Stimulated activated CD4-positive, alpha-beta T cell treated with anti-CD3 and anti-CD28 coated beads, Interleukin-2, amount 100 ng/mL, for 4 hours (primary cell): ENCODE results near the gene SEC61A2.
"Not testable (repeated sequence)": the region's sequence is repeated elsewhere in the genome, so short reads cannot be mapped to it uniquely, and the experiment has no call there.

Experiments used
- DNase-seq: peaks from one replicate; pipeline ENCODE4 v3.0.0-alpha.2; 2020; ENCODE audit warnings: low read depth

SEC61A2 gene

DNA sequence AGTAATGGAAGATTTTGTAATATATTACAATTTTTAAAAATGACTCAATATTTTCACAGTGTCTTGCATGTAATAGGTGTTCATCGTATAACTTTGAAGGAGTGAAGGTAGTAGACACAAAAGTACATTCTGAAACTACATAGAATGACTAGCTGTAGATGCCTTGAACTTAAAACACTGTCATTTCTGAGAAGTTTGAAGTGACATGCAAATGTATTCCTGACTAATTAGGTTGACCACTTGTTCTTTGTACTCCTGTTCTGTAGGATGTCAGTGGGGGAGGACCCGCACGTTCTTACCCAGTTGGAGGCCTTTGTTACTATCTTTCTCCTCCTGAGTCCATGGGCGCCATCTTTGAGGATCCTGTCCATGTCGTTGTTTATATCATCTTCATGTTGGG lies 31.2 kb downstream of the SEC61A2 start:
- no peak for DNase-seq

DNA sequence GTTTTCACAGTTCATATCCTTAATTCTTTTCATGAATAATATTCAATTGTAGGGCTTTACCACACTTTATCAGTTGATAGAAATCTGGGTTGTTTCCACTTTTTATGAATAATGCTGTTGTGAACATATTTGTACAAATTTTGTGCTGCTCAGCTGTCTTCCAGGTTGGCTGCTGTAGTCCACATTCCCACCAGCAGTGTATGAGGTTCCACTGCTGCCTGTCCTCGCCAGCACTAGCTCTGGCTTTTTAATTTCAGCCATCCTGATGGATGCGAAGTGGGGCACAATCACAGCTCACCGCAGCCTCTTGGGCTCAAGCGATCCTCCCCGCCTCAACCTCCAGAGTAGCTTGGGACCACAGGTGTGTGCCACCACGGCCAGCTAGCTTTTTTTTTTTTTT lies 33.5 kb downstream of the SEC61A2 start:
- DNase-seq, result no peak

DNA sequence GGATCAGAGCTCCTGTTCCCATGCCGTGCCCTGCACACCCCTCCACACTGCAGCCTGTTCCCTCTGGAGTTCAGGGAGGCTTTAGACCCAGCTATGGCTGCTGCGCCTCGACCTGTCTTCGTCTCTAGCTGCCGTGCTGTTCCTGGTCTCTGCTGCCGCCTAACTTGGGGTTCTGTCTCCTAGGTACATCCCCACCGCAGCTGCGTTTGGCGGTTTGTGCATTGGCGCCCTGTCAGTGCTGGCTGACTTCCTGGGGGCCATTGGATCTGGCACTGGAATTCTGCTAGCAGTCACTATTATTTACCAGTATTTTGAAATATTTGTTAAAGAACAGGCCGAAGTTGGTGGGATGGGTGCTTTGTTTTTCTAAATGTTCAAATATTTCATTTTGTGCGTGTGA lies 34.6 kb downstream of the SEC61A2 start:
- DNase-seq, result no peak

DNA sequence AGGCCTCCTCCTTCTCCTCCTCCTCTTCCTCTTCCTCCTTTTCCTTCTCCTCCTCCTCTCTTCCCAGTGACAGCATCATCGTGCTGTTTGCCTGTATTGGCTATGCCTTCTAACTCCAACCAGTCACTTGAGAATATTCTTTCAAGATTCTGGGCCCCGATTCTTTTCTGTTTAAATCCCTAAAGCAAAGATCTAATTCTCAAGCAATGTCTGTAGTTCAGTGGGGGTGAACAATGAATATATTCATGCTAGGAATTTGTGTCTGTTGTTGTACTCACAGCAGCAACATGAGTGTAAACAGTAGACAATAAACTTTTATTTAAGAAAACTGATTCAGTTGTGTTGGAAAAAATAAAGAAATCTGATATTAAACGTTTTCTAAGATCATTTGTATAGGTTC lies 35.6 kb downstream of the SEC61A2 start:
- no peak for DNase-seq

DNA sequence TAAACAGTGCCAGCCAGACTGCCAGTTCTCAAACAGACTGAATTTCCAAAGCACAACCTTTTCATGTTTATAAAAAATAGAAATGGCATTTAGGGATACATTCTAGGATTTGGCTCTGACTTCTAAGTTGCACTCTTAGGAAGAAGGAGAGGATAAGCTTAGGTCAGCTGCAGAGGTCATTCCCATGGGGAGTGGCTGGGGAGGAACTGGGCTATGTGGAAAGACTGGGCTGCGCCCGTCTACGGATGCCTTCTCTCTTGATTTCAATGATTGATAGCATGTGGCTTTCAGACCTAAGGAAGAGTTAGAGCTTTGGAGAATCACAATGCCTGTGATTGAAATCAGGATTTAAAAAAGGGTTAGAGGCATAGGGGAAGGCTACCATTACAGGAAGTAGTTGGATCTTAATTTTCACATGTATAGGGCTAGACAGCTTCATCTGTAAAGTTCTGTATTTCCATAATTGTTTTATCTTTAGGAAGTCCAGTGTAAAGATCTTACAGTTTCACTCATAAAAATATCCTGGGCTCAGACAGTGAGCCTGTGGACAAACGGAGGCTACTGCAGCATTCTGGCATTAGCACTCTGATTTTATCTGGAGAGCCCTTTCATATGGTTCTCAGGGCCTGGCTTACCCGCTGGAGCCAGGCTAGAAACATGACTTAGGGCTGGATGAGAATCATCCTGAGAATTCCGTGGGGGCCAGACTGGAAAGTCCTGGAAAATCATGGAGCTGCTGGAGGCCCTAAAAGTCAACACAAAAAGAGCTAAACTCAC lies 36.7 kb downstream of the SEC61A2 start:
- DNase-seq, result no peak

DNA sequence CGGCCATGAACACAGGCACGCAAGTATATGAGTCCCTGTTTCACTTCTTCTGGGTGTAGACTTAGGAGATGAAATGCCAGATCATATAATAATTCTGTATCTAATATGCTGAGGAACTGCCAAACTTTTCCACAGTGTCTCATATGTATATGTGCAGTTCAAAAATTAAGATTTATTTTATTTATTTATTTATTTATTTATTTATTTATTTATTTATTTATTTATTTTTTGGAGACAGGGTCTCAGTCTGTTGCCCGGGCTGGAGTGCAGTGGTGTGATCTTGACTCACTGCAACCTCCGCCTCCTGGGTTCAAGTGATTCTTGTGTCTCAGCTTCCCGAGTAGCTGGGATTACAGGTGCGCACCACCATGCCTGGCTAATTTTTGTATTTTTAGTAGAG lies 42.0 kb downstream of the SEC61A2 start:
- not testable (repeated sequence) for DNase-seq

DNA sequence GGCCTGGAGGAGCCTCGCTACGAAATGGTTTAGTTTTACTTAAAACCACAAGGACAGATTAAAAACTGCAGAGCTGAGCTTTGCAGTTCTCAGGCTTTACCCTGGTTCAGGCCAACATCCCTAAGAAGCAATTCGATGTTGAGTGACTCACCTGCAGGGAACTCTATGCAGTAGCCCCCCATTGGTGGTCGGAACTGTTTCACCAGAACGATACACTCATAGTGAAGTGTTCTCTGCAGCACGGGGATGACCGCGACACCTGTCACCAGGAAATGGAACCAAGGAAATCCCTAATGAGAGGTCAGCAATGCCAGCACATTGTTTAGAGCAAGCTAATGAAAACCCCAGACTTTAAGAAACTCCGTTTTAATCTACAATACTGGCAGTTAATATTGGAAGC lies 48.2 kb downstream of the SEC61A2 start:
- DNase-seq, result no peak

DNA sequence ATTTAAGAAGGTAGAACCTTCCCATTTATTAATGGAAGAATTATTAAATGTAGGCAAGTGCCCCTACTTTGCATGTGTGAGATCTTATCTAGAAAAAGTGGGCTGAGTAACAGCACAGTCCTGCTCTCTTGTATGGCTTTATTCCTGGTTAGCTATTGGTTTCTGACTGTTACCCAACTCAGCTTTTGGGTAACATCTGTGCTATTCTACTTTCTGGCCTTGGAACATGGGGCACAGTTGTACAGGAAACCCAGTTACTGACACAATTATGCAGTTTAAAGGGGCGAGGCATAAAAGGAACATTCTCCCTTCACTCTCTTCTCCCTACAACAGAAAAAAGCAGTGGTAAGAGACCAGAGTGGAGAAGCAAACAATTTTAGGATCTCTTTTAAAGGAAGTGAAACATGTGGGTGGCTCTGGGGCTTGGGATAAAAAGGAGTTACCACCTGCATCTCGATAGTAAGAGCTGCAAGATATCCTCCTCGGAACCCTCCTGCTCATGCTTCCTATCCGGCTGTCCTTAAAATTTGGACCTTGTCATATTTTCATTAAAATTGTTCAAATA lies 50.2 kb downstream of the SEC61A2 start:
- DNase-seq, result no peak

DNA sequence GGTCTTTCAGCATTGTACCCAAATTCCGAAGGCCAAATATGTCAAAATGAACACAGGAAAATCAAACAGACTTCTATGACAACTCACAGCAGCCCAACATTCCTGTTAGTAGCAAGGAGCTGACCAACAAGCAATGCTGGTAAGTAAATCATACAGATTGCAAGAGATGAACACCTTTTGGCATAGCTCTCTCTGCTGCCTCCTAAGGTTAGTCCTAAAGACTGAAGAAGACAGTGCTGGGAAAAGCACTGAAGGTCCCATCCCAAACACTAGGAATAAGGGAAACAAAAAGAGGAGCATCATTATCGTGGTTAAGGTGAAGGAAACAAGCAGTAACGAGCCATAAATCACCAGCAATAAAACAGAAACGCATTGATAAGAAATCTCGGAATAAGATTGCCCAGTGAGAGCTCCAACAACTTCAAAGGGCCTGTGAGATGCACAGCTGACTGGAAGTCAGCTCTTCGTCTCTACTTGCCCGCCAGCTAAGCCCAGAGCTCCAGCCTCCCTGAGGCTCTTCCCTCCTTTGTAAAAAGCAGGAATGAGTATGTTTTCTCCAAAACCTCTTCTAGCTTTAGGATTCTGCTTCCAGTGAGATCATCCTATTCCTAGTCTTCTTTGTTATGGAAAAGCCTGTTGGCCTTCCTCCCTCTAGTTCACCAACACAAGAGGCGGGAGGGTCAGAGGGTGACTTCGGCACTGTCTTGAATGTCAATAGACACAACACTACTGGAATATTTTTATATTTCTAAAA lies 50.9 kb downstream of the SEC61A2 start:
- no peak for DNase-seq

DNA sequence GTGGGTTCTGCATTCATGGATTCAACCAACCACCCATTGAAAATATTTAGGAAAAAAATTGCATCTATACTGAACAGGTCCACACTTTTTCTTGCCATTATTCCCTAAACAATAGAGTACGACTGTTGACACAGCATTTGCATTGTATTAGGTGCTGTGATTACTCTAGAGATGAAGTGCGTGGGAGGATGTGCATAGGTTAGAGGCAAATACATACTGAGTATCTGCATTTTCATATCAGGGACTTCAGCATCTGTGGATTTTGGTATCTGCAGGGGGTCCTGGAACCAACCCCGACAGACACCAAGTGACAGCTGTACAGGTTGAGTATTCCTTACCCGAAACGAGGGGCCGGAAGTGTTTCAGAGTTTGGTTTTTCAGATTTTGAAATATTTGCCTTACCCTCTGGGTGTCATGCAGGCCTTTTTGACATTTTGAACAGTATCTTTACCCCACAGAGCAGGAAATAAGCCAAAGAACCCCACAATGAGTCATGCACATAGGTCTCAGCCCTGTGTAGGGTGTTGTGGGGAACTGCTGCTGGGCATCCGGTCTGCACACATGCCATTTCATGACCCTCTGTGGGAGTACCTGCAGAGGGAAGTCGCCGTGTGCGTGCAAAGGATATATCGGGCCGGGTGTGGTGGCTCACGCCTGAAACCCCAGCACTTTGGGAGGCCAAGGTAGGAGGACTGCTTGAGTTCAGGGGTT lies 51.7 kb downstream of the SEC61A2 start:
- DNase-seq, result peak; percentile 52

DNA sequence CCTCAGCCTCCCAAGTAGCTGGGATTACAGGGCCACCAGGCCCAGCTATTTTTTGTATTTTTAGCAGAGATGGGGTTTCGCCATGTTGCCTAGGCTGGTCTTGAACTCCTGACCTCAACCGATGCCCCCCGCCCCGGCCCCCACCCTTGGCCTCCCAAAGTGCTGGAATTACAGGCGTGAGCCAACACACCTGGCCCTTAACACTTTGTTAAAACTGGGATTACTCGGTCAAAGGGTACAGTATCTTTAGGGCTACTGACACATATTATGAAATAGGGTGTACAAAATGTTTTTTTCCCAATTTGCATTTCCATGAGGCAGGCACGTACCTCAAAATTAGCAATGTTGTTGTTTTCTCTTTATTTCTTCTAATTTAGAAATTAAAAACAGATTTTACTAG lies 54.7 kb downstream of the SEC61A2 start:
- no peak for DNase-seq

DNA sequence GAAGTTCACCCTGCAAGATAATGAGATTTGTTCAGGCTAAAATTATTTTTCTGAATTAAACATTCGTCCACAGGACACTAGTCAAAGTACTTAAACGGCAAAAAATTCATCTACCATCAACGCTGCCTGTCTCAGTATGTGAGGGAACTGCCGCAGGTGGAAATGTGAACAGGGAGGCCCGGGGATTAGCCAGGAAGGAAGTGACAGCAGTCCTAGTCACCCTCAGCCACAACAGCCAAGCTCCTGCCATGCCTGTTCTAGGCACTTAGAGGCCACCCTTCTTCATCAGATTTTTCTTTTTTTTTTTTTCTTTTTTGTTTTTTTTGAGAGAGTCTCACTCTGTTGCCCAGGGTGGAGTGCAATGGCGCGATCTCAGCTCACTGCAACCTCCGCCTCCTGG lies 56.8 kb downstream of the SEC61A2 start:
- no peak for DNase-seq

DNA sequence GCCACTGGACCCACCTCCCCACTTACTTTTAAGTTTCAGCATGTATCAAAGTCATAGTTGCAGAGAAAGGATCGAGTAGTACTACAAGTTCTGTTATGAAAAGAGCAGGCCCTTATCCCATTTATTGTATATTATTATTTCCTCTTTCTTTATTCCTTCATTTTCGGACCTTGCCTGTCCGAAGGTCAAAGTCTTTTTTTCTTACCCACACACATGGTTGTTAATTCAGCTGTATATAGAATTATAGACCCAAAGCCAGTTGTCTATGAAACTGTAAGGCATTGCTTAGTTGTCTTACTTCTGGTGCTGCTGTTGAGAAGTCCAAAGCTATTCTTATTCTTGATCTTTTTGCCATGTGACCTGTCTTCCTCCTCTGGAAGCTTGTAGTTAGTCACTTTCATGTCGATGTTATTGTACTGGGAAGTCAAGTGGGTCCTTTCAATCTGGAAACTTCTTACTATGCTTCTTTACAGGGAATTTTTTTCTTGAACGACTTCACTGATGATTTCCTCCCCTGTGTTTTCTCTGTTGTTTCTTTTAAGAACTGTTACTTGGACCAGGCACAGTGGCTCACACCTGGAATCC lies 57.9 kb downstream of the SEC61A2 start:
- no peak for DNase-seq

DNA sequence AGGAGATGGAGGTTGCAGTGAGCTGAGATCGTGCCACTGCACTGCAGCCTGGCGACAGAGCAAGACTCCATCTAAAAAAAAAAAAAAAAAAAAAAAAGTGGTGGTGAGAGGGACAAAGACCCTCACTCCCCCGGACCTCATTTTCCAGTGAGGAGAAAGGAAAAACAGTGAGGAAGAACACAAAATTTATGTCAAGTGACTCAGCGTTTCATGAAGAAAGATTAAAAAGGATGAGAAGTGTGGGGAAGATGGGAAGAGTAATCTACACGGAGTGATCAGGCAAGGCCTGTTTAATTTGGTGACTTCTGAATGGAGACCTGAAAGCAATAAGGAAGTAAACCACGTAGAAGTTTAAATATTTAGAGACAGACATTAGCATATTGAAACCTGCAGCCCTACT lies 59.2 kb downstream of the SEC61A2 start:
- no peak for DNase-seq

DNA sequence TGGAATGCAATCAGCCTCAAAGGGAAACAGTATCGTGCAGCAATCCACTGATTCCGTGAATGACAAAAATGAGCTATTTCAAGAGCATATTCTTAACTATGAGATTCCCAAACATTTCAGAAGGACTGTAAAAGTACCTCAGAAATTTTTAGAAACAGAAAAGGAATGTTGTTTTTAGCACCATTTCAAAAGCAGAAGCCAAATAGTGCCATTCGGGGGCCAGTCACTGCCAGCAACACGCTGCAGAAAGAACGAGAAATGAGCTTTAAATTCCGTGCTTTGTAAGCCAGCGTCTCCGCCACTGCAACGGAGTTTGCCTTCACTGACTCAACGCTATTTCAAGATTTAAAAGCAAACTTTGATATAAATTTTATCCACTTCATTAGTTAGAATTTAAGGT lies 59.9 kb downstream of the SEC61A2 start:
- no peak for DNase-seq

DNA sequence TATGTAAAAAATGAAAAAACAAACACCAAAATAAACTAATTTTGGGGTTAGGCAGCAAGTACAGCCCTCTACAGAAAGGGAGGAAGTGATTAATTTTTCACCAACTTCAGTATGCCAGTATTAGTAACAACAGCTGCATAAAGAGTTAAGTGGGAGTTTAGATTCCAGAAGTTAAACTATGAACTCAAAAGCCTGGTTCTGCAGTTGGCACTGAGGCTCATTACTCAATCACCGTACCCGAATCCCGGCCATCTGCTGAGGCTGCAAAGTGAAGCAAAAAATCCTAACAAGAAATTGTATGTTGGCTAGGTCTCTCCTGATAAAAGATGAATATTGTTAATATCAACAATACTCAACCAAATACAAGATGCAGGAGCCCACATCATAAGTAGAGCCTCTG lies 62.2 kb downstream of the SEC61A2 start:
- no peak for DNase-seq

DNA sequence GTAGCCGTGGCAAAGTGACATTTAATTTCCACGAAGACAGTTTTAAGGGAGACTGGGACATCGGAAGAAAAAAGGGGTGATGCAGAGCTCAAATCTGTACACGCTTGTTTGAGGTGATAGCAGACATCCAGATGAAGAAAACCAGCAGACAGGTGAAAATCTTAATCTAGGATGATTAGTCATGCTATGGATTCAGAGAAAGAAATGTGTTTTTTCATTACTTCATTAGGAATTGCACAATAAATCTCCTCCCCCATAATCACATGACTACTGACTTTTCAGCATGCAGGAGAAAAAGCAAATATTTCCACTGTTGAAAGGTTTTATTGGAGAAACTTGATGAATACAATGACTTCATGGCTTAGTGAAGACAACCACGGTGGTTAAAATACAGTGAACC lies 63.7 kb downstream of the SEC61A2 start:
- no peak for DNase-seq

DNA sequence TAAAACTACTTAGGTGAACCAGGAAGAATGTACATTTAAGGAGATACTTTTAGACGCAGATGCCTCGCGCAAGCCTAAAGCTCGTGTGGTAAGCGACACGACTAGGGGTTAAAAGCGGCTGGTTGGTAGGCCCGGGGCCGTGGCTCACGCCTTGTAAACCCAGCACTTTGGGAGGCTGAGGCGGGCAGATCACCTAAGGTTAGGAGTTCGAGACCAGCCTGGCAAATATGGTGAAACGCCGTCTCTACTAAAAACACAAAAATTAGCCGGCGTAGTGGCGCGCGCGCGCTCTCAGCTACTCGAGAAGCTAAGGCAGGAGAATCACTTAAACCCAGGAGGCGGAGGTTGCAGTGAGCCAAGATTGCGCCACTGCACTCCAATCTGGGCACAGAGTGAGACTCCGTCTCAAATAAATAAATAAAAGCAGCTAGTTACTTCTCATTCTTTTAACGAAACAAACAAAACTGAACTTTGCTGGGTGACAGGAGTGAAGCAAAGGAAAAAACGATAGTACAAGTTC lies 65.3 kb downstream of the SEC61A2 start:
- no peak for DNase-seq

DNA sequence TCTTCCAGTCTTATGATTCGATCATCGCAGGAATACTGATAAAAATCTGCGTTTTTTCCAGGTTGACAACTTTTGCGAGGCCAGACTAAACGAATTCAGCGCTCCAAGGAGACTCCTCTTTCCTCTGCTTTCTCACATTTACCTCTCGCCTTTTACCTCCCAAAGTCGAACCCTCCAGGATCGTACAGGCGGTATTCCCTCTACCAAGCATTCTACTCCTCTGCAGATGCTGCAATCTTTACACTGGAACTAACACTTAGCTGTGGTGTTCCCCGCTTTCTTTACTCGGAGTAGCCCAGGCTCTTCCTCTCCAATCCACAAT lies 65.8 kb downstream of the SEC61A2 start:
- no peak for DNase-seq

DNA sequence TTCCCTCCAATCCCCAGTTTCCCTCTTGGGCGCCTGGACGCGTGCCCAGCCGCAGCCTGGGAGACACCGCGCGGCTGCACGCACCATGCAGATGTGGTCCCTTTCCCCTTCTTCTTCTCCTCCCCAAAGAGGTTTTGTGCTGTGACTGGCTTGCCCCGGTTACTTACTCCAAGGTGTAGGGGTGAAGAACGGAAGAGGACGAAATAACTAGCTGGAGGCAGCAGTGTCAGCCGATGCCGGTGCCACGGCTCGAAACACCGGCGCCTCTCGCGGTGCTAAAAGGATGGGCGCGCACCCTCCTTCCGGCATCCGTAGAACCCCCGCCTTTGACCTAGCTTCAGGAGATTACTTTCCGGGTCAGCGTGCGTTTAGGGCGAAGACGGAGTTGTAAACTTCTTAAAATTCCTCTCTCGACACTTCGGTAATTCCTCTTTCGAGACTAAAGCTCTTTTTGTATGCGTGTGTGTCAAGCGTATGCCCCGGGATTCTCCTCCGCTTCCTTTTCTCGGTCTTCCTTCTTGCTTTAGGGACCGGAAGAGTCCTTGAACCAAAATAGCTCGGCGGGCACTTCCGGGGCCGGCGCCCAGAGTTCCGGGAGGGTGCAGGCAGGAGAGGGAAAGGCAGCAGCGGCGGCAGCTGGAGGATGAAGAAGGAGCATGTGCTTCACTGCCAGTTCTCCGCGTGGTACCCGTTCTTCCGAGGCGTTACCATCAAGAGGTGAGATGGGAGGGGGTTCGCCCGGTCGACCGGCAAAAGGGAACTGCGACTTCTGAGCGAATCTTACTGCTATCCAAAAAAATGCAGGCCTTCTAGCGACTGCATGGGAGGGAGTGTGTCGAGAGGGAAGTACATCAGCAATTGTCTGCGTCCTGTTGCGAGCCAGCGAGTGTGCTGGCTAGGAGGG lies 66.4 kb downstream of the SEC61A2 start, which contains the start of the genes CDC123 and NUDT5:
TSS of gene CDC123 (plus strand) at position 586 of the 904 bp plus-strand sequence. CDS start at position 644, 58 bp downstream.
TSS of gene NUDT5 (minus strand) at position 289 of the 904 bp plus-strand sequence. CDS start 9,600 bp downstream, outside the sequence.
- peak; percentile 67 for DNase-seq
